HCT116 (cell line): ENCODE results near the gene FBN3. TPM values are rescaled to one million over a fixed set of nuclear protein-coding genes. Genes with fewer than 3 reads are reported as not detected.

ENCODE experiments used
- ATAC-seq: fragments of 200-7000 bp; cut with Tn5 transposase; 2 replicates; pipeline ENCODE4 v1.9.1; 2020; ENCODE audit warnings: mild to moderate bottlenecking, moderate library complexity
- BruUV-seq: library from RNA; stranded (reverse); fragments of 400-500 nt; replicated peaks from 2 replicates; lab custom pipeline; 2021; lab: Mats Ljungman, UMichigan
- CTCF ChIA-PET: fragments of 300-600 bp; sonication (Branson Sonifier 250); formaldehyde crosslinking; loops from one replicate; lab custom pipeline; 2021; ENCODE audit warnings: antibody characterized with exemption; lab: Charles Lee
- POLR2A ChIA-PET: fragments of 300-600, 350-600 bp; sonication (Branson Sonifier 250); formaldehyde crosslinking; loops from one replicate; lab custom pipeline; 2021; ENCODE audit warnings: antibody characterized with exemption; lab: Charles Lee
- RAD21 ChIA-PET, 2 experiments: fragments of 300-600 bp; sonication (Branson Sonifier 250); formaldehyde crosslinking; loops; one replicate each; lab custom pipeline; 2023; ENCODE audit warnings: low total read pairs in 2 of 2; ENCODE audit not compliant: uncharacterized antibody in 2 of 2, unreplicated experiment in 2 of 2, low non-redundant PET in 1 of 2; lab: Charles Lee
- DNase-seq: peaks from one replicate; pipeline ENCODE4 v3.0.0-alpha.2; 2010; ENCODE audit warnings: low read depth, low spot score
- H2AFZ ChIP-seq: fragments of 200-600 bp; shearing (Covaris generic), sonication (generic); 2 replicates; pipeline ENCODE4 v1.6.1; 2017; ENCODE audit warnings: low read depth, mixed run types, mixed read lengths, antibody characterized with exemption, low read length; ENCODE audit not compliant: poor library complexity, severe bottlenecking
- H3K27ac ChIP-seq: 2 replicates; pipeline ENCODE4 v1.5.1; 2012; ENCODE audit warnings: low read depth, low read length
- H3K27me3 ChIP-seq: fragments of 200-600 bp; sonication (generic); 2 replicates; pipeline ENCODE4 v1.6.1; 2016; ENCODE audit warnings: mixed run types, low read length, mixed read lengths; ENCODE audit not compliant: insufficient read depth
- H3K36me3 ChIP-seq, 2 experiments: fragments of 200-500 bp in 1 of 2; fragments of 200-600 bp in 1 of 2; sonication (Bioruptor generic) in 1 of 2; sonication (generic) in 1 of 2; 2 replicates each; pipeline versions ENCODE4 v1.5.1 to v1.6.1; 2014 to 2016; ENCODE audit warnings: low read length in 2 of 2, inconsistent platforms in 1 of 2, mixed read lengths in 1 of 2, mixed run types in 1 of 2; ENCODE audit not compliant: insufficient read depth in 2 of 2, control insufficient read depth in 1 of 2
- H3K4me1 ChIP-seq, 2 experiments: fragments of 200-600 bp in 1 of 2; sonication (generic) in 1 of 2; 2 replicates each; pipeline versions ENCODE4 v1.5.1 to v1.6.1; 2012 to 2017; ENCODE audit warnings: low read length in 2 of 2, inconsistent platforms in 1 of 2, mild to moderate bottlenecking in 1 of 2, mixed read lengths in 1 of 2, mixed run types in 1 of 2, moderate library complexity in 1 of 2; ENCODE audit not compliant: insufficient read depth in 2 of 2, control insufficient read depth in 1 of 2
- H3K4me2 ChIP-seq: fragments of 200-600 bp; sonication (generic); 2 replicates; pipeline ENCODE4 v1.6.1; 2017; ENCODE audit warnings: mixed run types, low read length, mixed read lengths
- H3K4me3 ChIP-seq, 2 experiments: fragments of 200-600 bp in 1 of 2; sonication (generic) in 1 of 2; replicated peaks in 1 of 2; 2 replicates each; pipeline ENCODE4 v1.5.1; 2011 to 2016; ENCODE audit warnings: low read length in 2 of 2, control low read depth in 1 of 2, low read depth in 1 of 2, mild to moderate bottlenecking in 1 of 2, mixed read lengths in 1 of 2, mixed run types in 1 of 2
- H3K79me2 ChIP-seq: fragments of 200-600 bp; sonication (generic); 2 replicates; pipeline ENCODE4 v1.6.1; 2017; ENCODE audit warnings: mild to moderate bottlenecking, mixed run types, low read length, moderate library complexity, mixed read lengths; ENCODE audit not compliant: insufficient read depth
- H3K9ac ChIP-seq: fragments of 200-600 bp; sonication (generic); 2 replicates; pipeline ENCODE4 v1.6.1; 2016; ENCODE audit warnings: low read length, mixed read lengths
- H3K9me2 ChIP-seq: fragments of 200-600 bp; sonication (generic), shearing (Covaris generic); 2 replicates; pipeline ENCODE4 v1.6.1; 2017; ENCODE audit warnings: mixed run types, mild to moderate bottlenecking, moderate library complexity; ENCODE audit not compliant: insufficient read depth
- H3K9me3 ChIP-seq, 2 experiments: fragments of 200-500 bp in 1 of 2; fragments of 200-600 bp in 1 of 2; sonication (Bioruptor generic) in 1 of 2; sonication (generic) in 1 of 2; 2 replicates each; pipeline ENCODE4 v1.6.1; 2014 to 2017; ENCODE audit warnings: low read length in 2 of 2, mixed read lengths in 2 of 2, inconsistent platforms in 1 of 2, low read depth in 1 of 2, mild to moderate bottlenecking in 1 of 2, mixed run types in 1 of 2, moderate library complexity in 1 of 2; ENCODE audit not compliant: control insufficient read depth in 1 of 2, insufficient read depth in 1 of 2
- H4K20me1 ChIP-seq: fragments of 200-600 bp; sonication (generic), shearing (Covaris generic); 2 replicates; pipeline ENCODE4 v1.6.1; 2017; ENCODE audit warnings: mixed run types, mild to moderate bottlenecking, moderate library complexity; ENCODE audit not compliant: insufficient read depth
- CEBPB ChIP-seq: IDR thresholded peaks from 2 replicates; pipeline ENCODE4 v1.6.1; 2012; ENCODE audit warnings: low read depth
- EGR1 ChIP-seq: IDR thresholded peaks from 2 replicates; pipeline ENCODE4 v1.6.1; 2012; ENCODE audit warnings: low read depth
- ELF1 ChIP-seq: IDR thresholded peaks from 2 replicates; pipeline ENCODE4 v1.6.1; 2012; ENCODE audit warnings: low read depth, borderline replicate concordance
- EZH2 ChIP-seq: fragments of 200-600 bp; sonication (generic); IDR thresholded peaks from 2 replicates; pipeline ENCODE4 v1.6.1; 2017; ENCODE audit warnings: antibody characterized with exemption, mixed run types
- EZH2phosphoT487 ChIP-seq: fragments of 200-600 bp; IDR thresholded peaks from 2 replicates; pipeline ENCODE4 v1.6.1; 2018; ENCODE audit warnings: antibody characterized with exemption, borderline replicate concordance
- MAX ChIP-seq: IDR thresholded peaks from 2 replicates; pipeline ENCODE4 v1.6.1; 2012
- RAD21 ChIP-seq: IDR thresholded peaks from 2 replicates; pipeline ENCODE4 v1.6.1; 2012; ENCODE audit warnings: low read depth, mild to moderate bottlenecking
- SIN3A ChIP-seq: IDR thresholded peaks from 2 replicates; pipeline ENCODE4 v1.6.1; 2012; ENCODE audit warnings: low read depth
- SP1 ChIP-seq: IDR thresholded peaks from 2 replicates; pipeline ENCODE4 v1.6.1; 2012; ENCODE audit warnings: low read depth
- SRF ChIP-seq: IDR thresholded peaks from 2 replicates; pipeline ENCODE4 v1.6.1; 2012; ENCODE audit warnings: low read depth
- ZFX ChIP-seq: fragments of 450-650 bp; IDR thresholded peaks from 2 replicates; pipeline ENCODE4 v1.6.1; 2017
- ZNF274 ChIP-seq: fragments of 200-500 bp; sonication (Bioruptor generic); IDR thresholded peaks from 2 replicates; pipeline ENCODE4 v1.6.1; 2014; ENCODE audit warnings: mild to moderate bottlenecking, low read depth, low read length, inconsistent platforms
- intact Hi-C: fragments of 100-400 bp; cut with micrococcal nuclease; formaldehyde crosslinking; loops from 2 replicates; pipeline ENCODE4 v1.10.0; 2022
- total RNA-seq: library from RNA; stranded (reverse); gene quantifications from one replicate; pipeline ENCODE4 v1.2.1, GENCODE V29; 2021; ENCODE audit not compliant: unreplicated experiment
- TF ChIP-seq, protein P1 (sequence below): IDR thresholded peaks from 2 replicates; pipeline ENCODE4 v1.6.1; 2012

The FBN3 gene
- total RNA-seq, 1 experiment from 2014 or later = 6.6 TPM

DNA sequence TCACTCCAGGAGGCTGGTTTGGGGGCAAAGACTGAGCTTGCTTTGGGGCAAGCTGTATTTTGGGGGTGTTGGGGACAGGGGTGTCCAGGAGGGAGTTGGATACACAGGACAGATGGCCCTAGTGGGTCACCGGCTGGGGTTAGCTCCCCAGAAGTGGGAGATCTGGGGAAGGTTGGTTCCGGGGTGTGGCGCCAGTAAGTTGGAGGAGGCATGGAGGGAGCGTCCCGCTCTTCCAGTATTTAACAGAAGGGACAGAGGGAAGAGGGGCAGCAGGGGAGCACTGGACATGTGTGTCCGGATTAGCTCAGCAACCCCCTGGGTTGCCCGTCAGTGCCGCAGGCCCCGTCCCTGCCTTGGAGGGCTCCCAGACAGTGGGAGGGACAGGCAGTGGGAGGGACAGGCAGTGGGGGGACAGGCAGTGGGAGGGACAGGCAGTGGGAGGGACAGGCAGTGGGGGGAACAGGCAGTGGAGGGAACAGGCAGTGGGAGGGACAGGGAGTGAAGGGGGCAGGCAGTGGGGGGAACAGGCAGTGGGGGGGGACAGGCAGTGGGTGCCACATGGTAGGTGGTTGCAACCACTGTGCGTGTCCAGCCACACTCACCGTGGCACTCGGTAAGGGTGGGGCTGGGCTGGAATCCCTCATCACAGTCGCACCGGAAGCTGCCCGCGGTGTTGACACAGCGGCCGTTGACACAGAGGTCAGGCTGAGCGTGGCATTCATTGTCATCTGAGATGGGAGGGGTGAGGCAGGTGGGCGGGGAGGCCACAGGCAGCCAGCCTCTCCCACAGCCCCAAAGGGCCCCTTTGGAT is 63.6 kb downstream of the FBN3 start:
- Histone ChIP-seq H3K9me3 (no peaks in the 10 kb centered on the region), H3K9ac (no peak overlapping the region), H3K4me2 (peak overlapping the region; percentile 74), H4K20me1 (no peaks in the 10 kb centered on the region), H3K36me3 (no peaks in the 10 kb centered on the region), H3K27ac (no peak overlapping the region; the same call in 1 of the 2 replicates), H3K9me2 (no peaks in the 10 kb centered on the region), H2AFZ (no peak overlapping the region), H3K79me2 (no peaks in the 10 kb centered on the region), H3K4me3 (peak overlapping the region; percentile 5 to 33; a peak in 2 of 4 replicates), H3K27me3 (no peaks in the 10 kb centered on the region), H3K4me1 (peaks cover 13 to 23% of the 10 kb centered on the region in 2 experiments; a peak in 3 of 4 replicates)
- CTCF ChIA-PET = no interaction called here
- RAD21 ChIA-PET = no interaction called here
- BruUV-seq = no TSS peak
- intact Hi-C loops = no loop called here
- peak; percentile 75 for ATAC-seq
- POLR2A ChIA-PET = interaction anchor here (1.2 kb wide), 1 partner anchor 142 kb away, joined by 5 read pairs; the partner anchor contains the start of gene TIMM44
- TF ChIP-seq ELF1 = no peak
- TF ChIP-seq SIN3A = no peak
- TF ChIP-seq SP1 = no peak
- no peak for TF ChIP-seq EGR1
- TF ChIP-seq, protein P1, sequence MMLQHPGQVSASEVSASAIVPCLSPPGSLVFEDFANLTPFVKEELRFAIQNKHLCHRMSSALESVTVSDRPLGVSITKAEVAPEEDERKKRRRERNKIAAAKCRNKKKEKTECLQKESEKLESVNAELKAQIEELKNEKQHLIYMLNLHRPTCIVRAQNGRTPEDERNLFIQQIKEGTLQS = no peak
- TF ChIP-seq EZH2 = no peak
- no peak for TF ChIP-seq EZH2phosphoT487
- TF ChIP-seq CEBPB = no peak
- no peak for TF ChIP-seq SRF
- TF ChIP-seq RAD21 = no peak
- no peak for TF ChIP-seq ZFX
- no peak for TF ChIP-seq MAX
- no peak for TF ChIP-seq ZNF274
- no peak for DNase-seq
